OCI-LY7 (cell line): ENCODE data around the gene MYMX.

ENCODE experiments used
- CTCF ChIP-seq: fragments of 200-600 bp; sonication (generic); conservative IDR thresholded peaks from 2 replicates; pipeline ENCODE4 v1.5.1; 2014; ENCODE audit warnings: mild to moderate bottlenecking, antibody characterized with exemption, low read length, moderate library complexity, mixed read lengths
- EZH2phosphoT487 ChIP-seq: fragments of 200-600 bp; sonication (generic); IDR thresholded peaks from 2 replicates; pipeline ENCODE4 v1.6.1; 2018; ENCODE audit warnings: low read depth, borderline replicate concordance, mild to moderate bottlenecking, mixed run types, antibody characterized with exemption, low read length, moderate library complexity, mixed read lengths

GRCh38 chr6:44243345-44243744 lies 26.6 kb downstream of the MYMX start:
- no peak for TF ChIP-seq CTCF
- no peak for TF ChIP-seq EZH2phosphoT487
